Fibroblast of villous mesenchyme (primary cell): Measurements from ENCODE around the gene ZNF638. TPM values are rescaled to one million over a fixed set of nuclear protein-coding genes. Genes with fewer than 3 reads are reported as not detected.
A peak's percentile ranks its signal among the peaks of the same experiment; 100 is the strongest.
"Not testable (repeated sequence)": the region's sequence is repeated elsewhere in the genome, so short reads cannot be mapped to it uniquely, and the experiment has no call there.

ENCODE experiments used
- DNase-seq: peaks from one replicate; pipeline ENCODE4 v3.0.0-alpha.2; 2010; ENCODE audit warnings: low read depth
- H3K4me3 ChIP-seq: 2 replicates; pipeline ENCODE4 v1.5.1; 2011; ENCODE audit warnings: low read depth, mild to moderate bottlenecking, low read length
- total RNA-seq: library from RNA; depleted of rRNA; stranded (reverse); fragments of >200 nt; gene quantifications from 2 replicates; pipeline ENCODE4 v1.2.3, GENCODE V29; 2012
- TF ChIP-seq, protein P1 (sequence below): IDR thresholded peaks from 2 replicates; pipeline ENCODE4 v1.5.1; 2012; ENCODE audit warnings: low read depth, mild to moderate bottlenecking, low read length; ENCODE audit not compliant: insufficient read depth

The ZNF638 gene
- total RNA-seq, 1 donor = 139 TPM

DNA sequence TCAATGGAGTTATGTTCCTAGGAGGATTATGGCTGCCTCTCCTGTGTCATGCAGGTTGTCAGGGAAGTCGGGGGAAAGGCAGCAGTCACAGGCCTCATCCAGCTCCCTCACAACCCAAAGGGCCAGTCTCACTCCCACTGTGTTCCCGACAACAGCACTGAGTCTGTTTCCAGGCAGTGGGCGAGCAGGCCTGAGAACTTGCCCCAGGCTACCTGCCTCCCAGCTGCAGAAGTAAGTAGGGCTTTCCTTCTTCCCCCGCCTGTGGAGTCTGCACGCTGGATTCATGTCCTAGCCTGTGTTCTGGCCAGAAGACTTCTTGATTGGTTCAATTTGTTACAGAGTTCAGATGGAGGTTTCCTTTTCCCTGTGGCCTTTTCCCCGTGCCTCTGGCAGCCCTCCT lies 8.2 kb upstream of the ZNF638 start:
- no peak for DNase-seq
- TF ChIP-seq, protein P1, sequence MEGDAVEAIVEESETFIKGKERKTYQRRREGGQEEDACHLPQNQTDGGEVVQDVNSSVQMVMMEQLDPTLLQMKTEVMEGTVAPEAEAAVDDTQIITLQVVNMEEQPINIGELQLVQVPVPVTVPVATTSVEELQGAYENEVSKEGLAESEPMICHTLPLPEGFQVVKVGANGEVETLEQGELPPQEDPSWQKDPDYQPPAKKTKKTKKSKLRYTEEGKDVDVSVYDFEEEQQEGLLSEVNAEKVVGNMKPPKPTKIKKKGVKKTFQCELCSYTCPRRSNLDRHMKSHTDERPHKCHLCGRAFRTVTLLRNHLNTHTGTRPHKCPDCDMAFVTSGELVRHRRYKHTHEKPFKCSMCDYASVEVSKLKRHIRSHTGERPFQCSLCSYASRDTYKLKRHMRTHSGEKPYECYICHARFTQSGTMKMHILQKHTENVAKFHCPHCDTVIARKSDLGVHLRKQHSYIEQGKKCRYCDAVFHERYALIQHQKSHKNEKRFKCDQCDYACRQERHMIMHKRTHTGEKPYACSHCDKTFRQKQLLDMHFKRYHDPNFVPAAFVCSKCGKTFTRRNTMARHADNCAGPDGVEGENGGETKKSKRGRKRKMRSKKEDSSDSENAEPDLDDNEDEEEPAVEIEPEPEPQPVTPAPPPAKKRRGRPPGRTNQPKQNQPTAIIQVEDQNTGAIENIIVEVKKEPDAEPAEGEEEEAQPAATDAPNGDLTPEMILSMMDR = no peak
- no peak overlapping the region for H3K4me3 ChIP-seq

DNA sequence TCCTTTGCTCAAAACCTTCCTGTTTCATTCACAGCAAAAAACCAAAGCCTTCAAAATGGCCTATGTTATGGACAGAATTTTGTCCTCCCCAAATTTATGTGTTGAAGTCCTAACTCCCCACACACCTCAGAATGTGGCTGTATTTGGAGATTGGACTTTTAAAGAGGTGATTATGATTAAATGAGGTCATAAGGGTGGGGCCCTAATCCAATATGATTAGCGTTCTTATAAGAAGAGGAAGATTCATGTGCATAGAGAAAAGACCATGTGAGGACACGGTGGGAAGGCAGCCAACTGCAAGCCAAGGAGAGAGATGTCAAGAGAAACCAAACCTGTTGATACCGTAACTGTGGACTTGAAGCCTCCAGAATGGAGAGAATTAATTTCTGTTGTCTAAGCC lies 4.6 kb upstream of the ZNF638 start:
- TF ChIP-seq, protein P1 = no peak
- no peak for DNase-seq

DNA sequence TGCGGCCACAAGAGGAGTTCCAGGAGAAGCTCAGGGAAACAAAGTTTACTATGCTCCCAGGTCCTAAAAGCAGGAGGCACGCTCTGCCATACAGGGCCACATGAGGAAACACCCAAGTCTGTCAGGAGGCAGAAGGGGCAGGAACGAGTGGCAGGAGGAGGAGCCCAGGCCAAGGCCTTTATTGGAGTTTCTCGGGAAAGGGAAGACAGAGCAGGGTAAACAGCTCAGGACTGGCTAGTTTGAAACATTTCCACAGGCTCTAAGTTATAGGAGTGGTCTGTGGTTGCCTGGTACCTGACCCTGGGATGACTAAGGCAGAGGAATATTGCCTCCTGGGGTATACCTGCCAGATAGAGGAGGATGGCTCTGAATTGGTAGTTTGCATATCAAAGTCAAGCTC lies 3.7 kb upstream of the ZNF638 start:
- no peak overlapping the region for H3K4me3 ChIP-seq
- TF ChIP-seq, protein P1 = no peak
- no peak for DNase-seq

More for the DNA sequence above, 4.6 kb upstream of the ZNF638 start:
- no peak overlapping the region for H3K4me3 ChIP-seq

DNA sequence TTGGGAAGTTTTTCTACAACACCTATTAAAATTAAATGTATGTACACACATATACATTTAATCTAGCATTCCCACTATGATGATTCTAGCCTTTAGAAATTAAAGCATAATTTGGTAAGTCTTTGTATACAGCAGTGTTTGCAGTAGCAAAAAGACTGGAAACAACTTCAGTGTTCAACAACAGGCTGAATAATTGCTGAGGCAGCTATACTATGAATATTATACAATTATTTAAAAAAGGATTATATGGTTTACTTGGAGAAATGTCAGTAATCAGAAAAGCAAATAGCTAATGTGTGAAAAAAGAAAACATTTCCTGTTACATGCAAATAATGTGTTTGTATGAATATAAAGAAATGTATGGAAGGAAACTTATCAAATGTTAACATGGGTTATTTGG lies 1.4 kb upstream of the ZNF638 start:
- TF ChIP-seq, protein P1 = no peak
- H3K4me3 ChIP-seq = no peak overlapping the region
- no peak for DNase-seq

DNA sequence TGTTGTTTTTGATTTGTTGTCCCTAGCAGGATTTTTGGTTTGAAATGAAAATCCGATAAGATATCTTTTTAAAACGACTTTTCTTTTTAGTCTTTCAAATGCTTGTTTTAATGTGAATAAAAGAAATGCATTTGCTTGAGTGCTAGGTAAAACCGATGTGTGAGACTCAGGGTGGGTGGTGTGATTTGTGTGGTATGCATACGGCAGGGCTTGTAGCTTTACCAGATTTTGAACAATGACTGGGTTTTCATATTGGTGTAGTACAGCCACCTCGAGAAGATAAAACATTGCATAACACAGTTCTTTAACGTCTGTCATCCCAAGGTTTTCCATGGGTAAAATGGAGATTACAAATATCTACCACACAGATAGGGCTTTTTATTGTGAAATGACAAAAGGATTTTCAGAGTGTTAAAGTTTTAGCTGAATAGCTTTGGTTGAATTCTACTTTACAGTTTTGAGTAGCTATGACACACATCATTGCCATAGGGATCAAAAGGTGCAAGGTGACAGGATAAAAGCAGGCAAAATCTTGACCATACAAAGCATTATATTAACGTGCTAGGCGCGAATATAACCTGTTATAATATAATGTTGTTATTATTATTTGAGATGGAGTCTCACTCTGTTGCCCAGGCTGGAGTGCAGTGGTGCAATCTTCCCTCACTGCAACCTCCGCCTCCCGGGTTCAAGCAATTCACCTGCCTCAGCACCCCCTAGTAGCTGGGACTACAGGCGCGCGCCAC lies 824 bp upstream of the ZNF638 start:
- H3K4me3 ChIP-seq = no peak overlapping the region
- TF ChIP-seq, protein P1 = no peak
- DNase-seq = no peak

DNA sequence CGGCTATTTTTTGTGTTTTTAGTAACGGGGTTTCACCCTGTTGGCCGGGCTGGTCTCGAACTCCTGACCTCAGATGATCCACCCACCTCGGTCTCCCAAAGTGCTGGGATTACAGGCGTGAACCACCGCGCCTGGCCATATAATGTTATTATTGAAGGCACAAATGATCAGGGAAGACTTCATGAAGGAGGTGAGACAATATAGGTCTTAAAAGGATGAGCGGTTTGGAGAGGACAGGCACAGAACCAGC lies 326 bp upstream of the ZNF638 start:
- H3K4me3 ChIP-seq = peak overlapping the region; percentile 15
- DNase-seq = not testable (repeated sequence)

DNA sequence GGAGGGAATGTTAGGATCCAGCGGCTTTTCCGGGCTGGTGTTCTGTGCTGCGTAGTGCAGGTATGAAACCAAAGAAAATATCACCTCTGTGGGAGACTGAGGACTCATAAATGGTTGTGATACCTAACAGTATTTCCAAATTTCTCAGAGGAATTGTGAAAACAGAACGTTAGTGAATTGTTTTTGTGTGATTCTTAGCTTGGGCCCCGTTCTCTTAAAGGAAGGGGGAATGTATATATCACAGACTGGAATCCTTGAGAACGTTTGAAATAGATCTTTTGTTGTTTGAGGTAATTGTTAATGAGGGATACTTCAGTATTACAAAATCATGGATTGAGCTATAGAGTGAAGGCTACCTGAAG lies 834 bp downstream of the ZNF638 start:
- DNase-seq = no peak
- peak overlapping the region; percentile 99 for H3K4me3 ChIP-seq
- TF ChIP-seq, protein P1 = no peak

DNA sequence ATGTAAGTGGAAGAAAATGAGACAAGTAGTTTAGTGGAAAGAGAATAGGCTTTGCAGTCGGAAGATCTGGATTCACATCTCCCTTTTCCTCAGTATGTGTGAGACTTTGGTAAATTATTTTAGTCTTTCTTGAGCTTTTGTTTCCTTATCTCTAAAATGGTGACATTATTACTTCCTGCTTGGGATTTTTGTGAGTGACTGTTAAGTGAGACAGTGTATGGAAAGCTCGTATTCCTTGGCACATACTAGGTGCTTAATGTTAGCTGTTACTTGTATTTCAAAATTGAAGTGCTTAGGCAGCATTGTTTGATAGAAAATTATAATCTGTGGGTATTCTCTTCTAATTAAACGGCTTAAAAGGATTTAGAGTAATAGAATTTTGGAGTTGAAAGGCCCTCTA lies 2.0 kb downstream of the ZNF638 start:
- DNase-seq = no peak
- peak overlapping the region; percentile 99 for H3K4me3 ChIP-seq

More for the DNA sequence above, 2.0 kb downstream of the ZNF638 start:
- TF ChIP-seq, protein P1 = no peak
